HepG2 (cell line): ENCODE data around the gene AUTS2. TPM values are rescaled to one million over a fixed set of nuclear protein-coding genes. Genes with fewer than 3 reads are reported as not detected.

Experiments used
- ATAC-seq: fragments of 200-7000 bp; cut with Tn5 transposase; 3 replicates; pipeline ENCODE4 v1.9.1; 2020; ENCODE audit warnings: mild to moderate bottlenecking, moderate library complexity
- BruUV-seq: library from RNA; stranded (reverse); fragments of 400-500 nt; replicated peaks from 2 replicates; lab custom pipeline; 2021; lab: Mats Ljungman, UMichigan
- CTCF ChIA-PET: fragments of 300-600 bp; formaldehyde crosslinking; extraction: SDS; loops from one replicate; lab custom pipeline; 2021; ENCODE audit warnings: low total read pairs, inconsistent platforms, low intra/inter-chr PET ratio; lab: Yijun Ruan, JAX
- POLR2A ChIA-PET: fragments of 350-600 bp; sonication (Branson Sonifier 250); formaldehyde crosslinking; loops from one replicate; lab custom pipeline; 2020; ENCODE audit warnings: antibody characterized with exemption, inconsistent platforms; lab: Yijun Ruan, JAX
- DNase-seq: peaks from one replicate; pipeline ENCODE4 v3.0.0-alpha.2; 2015; ENCODE audit warnings: low spot score
- FAIRE-seq: peaks from 3 replicates; lab custom pipeline; 2011; peaks lifted over from hg19 to GRCh38; lab: Jason Lieb, UNC
- H2AFZ ChIP-seq: one replicate; pipeline ENCODE4 v1.6.1; 2011; ENCODE audit warnings: low read length, inconsistent platforms
- H3K27ac ChIP-seq: fragments of 300-600 bp; 3 replicates; pipeline ENCODE4 v1.8.0; 2011; ENCODE audit warnings: mixed run types, mild to moderate bottlenecking, mixed read lengths, low read length, inconsistent platforms; ENCODE audit not compliant: insufficient read depth; ENCODE audit errors: extremely low read length
- H3K27me3 ChIP-seq, 2 experiments: fragments of 200-600 bp in 1 of 2; 2 replicates in 1 of 2; 3 replicates in 1 of 2; pipeline versions ENCODE4 v1.6.0 to v1.8.0; 2011; ENCODE audit warnings: low read length in 2 of 2, mild to moderate bottlenecking in 2 of 2, moderate library complexity in 2 of 2, inconsistent platforms in 1 of 2; ENCODE audit not compliant: insufficient read depth in 2 of 2, control insufficient read depth in 1 of 2
- H3K36me3 ChIP-seq, 2 experiments: fragments of 200-600 bp in 1 of 2; replicated peaks in 1 of 2; 2 replicates in 1 of 2; 3 replicates in 1 of 2; pipeline versions ENCODE4 v1.5.1 to v1.8.0; 2011; ENCODE audit warnings: low read length in 2 of 2, inconsistent platforms in 1 of 2; ENCODE audit not compliant: insufficient read depth in 2 of 2, control insufficient read depth in 1 of 2
- H3K4me1 ChIP-seq: 2 replicates; pipeline ENCODE4 v1.5.1; 2012; ENCODE audit warnings: low read length, inconsistent platforms; ENCODE audit not compliant: insufficient read depth
- H3K4me2 ChIP-seq: 2 replicates; pipeline ENCODE4 v1.6.0; 2011; ENCODE audit warnings: low read depth, low read length, inconsistent platforms
- H3K4me3 ChIP-seq, 3 experiments: fragments of 200-600 bp in 1 of 3; sonication (generic), shearing (Covaris generic) in 1 of 3; replicated peaks in 1 of 3; 2 replicates each; pipeline ENCODE4 v1.5.1; 2011 to 2016; ENCODE audit warnings: low read length in 3 of 3, inconsistent platforms in 2 of 3, low read depth in 2 of 3, mild to moderate bottlenecking in 2 of 3, control low read depth in 1 of 3, mixed read lengths in 1 of 3; ENCODE audit not compliant: insufficient read depth in 1 of 3
- H3K79me2 ChIP-seq: one replicate; pipeline ENCODE4 v1.6.1; 2011; ENCODE audit warnings: low read length, inconsistent platforms; ENCODE audit not compliant: insufficient read depth
- H3K9ac ChIP-seq: 2 replicates; pipeline ENCODE4 v1.6.0; 2011; ENCODE audit warnings: mild to moderate bottlenecking, low read depth, low read length, inconsistent platforms; ENCODE audit not compliant: insufficient read depth
- H3K9me3 ChIP-seq: 2 replicates; pipeline ENCODE4 v1.5.1; 2012; ENCODE audit warnings: mild to moderate bottlenecking, low read length
- H4K20me1 ChIP-seq: 2 replicates; pipeline ENCODE4 v1.6.0; 2011; ENCODE audit warnings: inconsistent platforms, mild to moderate bottlenecking, low read length, moderate library complexity; ENCODE audit not compliant: insufficient read depth
- ARNTL ChIP-seq: sonication (generic); formaldehyde crosslinking; IDR thresholded peaks from 2 replicates; pipeline ENCODE4 v1.4.0; 2020; ENCODE audit warnings: mild to moderate bottlenecking, missing genetic modification reagents
- CREBL2 ChIP-seq: sonication (generic); formaldehyde crosslinking; IDR thresholded peaks from 2 replicates; pipeline ENCODE4 v1.8.1; 2023; ENCODE audit warnings: missing genetic modification reagents, mild to moderate bottlenecking, borderline replicate concordance
- DBP ChIP-seq: sonication (generic); formaldehyde crosslinking; IDR thresholded peaks from 2 replicates; pipeline ENCODE4 v1.4.0; 2020; ENCODE audit warnings: missing genetic modification reagents; ENCODE audit errors: not compliant biosample characterization
- PTBP1 ChIP-seq: fragments of 200-400 bp; formaldehyde crosslinking; IDR thresholded peaks from 2 replicates; pipeline ENCODE4 v1.6.1; 2018; ENCODE audit warnings: low read length, low read depth; ENCODE audit not compliant: poor library complexity, severe bottlenecking
- REL ChIP-seq: sonication (generic); formaldehyde crosslinking; conservative IDR thresholded peaks from 2 replicates; pipeline ENCODE4 v1.8.0; 2022; ENCODE audit warnings: mild to moderate bottlenecking, missing genetic modification reagents, moderate library complexity
- TFDP2 ChIP-seq: sonication (generic); formaldehyde crosslinking; IDR thresholded peaks from 2 replicates; pipeline ENCODE4 v1.4.0; 2020; ENCODE audit warnings: missing genetic modification reagents
- ZNF605 ChIP-seq: sonication (generic); formaldehyde crosslinking; IDR thresholded peaks from 2 replicates; pipeline ENCODE4 v1.8.0; 2022; ENCODE audit warnings: mild to moderate bottlenecking, missing genetic modification reagents
- WGBS: methylation state at CpG from one replicate; pipeline ENCODE4 v1.1.6; 2017; ENCODE audit warnings: low lambda C conversion rate; 5-methylcytosine and 5-hydroxymethylcytosine counted together
- in situ Hi-C: cut with HindIII; loops from 2 replicates; pipeline ENCODE4 v1.10.0; 2017; ENCODE audit warnings: low pct_unique_long_range_greater_than_20kb; ENCODE audit not compliant: extremely low pct_ligation_motif_present
- intact Hi-C: fragments of 100-400 bp; cut with micrococcal nuclease; formaldehyde crosslinking; loops from one replicate; pipeline ENCODE4 v1.10.0; 2022; ENCODE audit not compliant: unreplicated experiment
- polyA plus RNA-seq, 8 experiments: library from polyadenylated mRNA; depleted of rRNA in 3 of 8; stranded (reverse) in 7 of 8; unstranded in 1 of 8; fragments of >200 nt; fragmentation: Illumina TruSeq in 4 of 8; extraction: Trizol in 4 of 8; gene quantifications; 2 replicates each; pipeline versions ENCODE4 v1.2.1 to v1.2.3, GENCODE V29; 2011 to 2016; ENCODE audit warnings: low read depth in 4 of 8, missing spikeins in 1 of 8, mixed read lengths in 1 of 8; ENCODE audit not compliant: insufficient read depth in 1 of 8
- total RNA-seq, 5 experiments: library from RNA; depleted of rRNA; stranded (reverse); fragments of >200 nt; fragmentation: Illumina TruSeq; extraction: Trizol; gene quantifications; 2 replicates each; pipeline ENCODE4 v1.2.3, GENCODE V29; 2016; ENCODE audit warnings: low read depth in 1 of 5
- TF ChIP-seq, protein P1 (sequence below): sonication (generic); formaldehyde crosslinking; IDR thresholded peaks from 2 replicates; pipeline ENCODE4 v1.8.1; 2023; ENCODE audit warnings: missing genetic modification reagents, inconsistent platforms, borderline replicate concordance

Gene AUTS2
- total and polyA plus RNA-seq, 2 of the 13 experiments (the other 11 are each of a cell fraction or from before 2014, with no cell fraction given): 0.38 TPM; not detected in 1

GRCh38 chr7:70486977-70487376, 888.7 kb downstream of the AUTS2 start:
- Histone ChIP-seq H3K27ac (no peak overlapping the region), H3K79me2 (no peaks in the 10 kb centered on the region), H3K4me3 (no peak overlapping the region), H3K4me2 (no peak overlapping the region), H3K9ac (no peak overlapping the region), H3K4me1 (no peaks in the 10 kb centered on the region), H4K20me1 (no peaks in the 10 kb centered on the region), H3K27me3 (no peaks in the 10 kb centered on the region), H3K36me3 (no peaks in the 10 kb centered on the region), H2AFZ (no peak overlapping the region), H3K9me3 (no peaks in the 10 kb centered on the region)
- ChIA-PET POLR2A (no interaction called here), CTCF (no interaction called here)
- in situ Hi-C loops (no loop called here), intact Hi-C loops (no loop called here)
- WGBS: 72% methylated on average over 7 of the region's 7 CpGs
- TF ChIP-seq CREBL2 (CRISPR knock-in tag): no peak
- TF ChIP-seq PTBP1: no peak
- TF ChIP-seq, protein P1, sequence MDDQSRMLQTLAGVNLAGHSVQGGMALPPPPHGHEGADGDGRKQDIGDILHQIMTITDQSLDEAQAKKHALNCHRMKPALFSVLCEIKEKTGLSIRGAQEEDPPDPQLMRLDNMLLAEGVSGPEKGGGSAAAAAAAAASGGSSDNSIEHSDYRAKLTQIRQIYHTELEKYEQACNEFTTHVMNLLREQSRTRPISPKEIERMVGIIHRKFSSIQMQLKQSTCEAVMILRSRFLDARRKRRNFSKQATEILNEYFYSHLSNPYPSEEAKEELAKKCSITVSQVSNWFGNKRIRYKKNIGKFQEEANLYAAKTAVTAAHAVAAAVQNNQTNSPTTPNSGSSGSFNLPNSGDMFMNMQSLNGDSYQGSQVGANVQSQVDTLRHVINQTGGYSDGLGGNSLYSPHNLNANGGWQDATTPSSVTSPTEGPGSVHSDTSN (CRISPR knock-in tag): no peak
- no peak for TF ChIP-seq TFDP2 (CRISPR knock-in tag)
- no peak for TF ChIP-seq DBP (CRISPR knock-in tag)
- no peak for TF ChIP-seq ARNTL (CRISPR knock-in tag)
- TF ChIP-seq ZNF605 (CRISPR knock-in tag): no peak
- TF ChIP-seq REL (CRISPR knock-in tag): no peak
- no TSS peak for BruUV-seq
- no peak for ATAC-seq
- DNase-seq: no peak
- no peak for FAIRE-seq
